HepG2 (cell line): Measurements from ENCODE around the gene MGAT2. TPM values are rescaled to one million over a fixed set of nuclear protein-coding genes. Genes with fewer than 3 reads are reported as not detected.

Source experiments
- ATAD3A ChIP-seq: sonication (generic); formaldehyde crosslinking; IDR thresholded peaks from 2 replicates; pipeline ENCODE4 v1.4.0; 2020; ENCODE audit warnings: missing genetic modification reagents
- ERF ChIP-seq: IDR thresholded peaks from 2 replicates; pipeline ENCODE4 v1.6.1; 2018; ENCODE audit warnings: missing biosample characterization, missing genetic modification reagents
- GATAD1 ChIP-seq: IDR thresholded peaks from 2 replicates; pipeline ENCODE4 v1.6.1; 2016; ENCODE audit warnings: missing genetic modification reagents, missing compliant biosample characterization
- HOXA7 ChIP-seq: sonication (generic); formaldehyde crosslinking; IDR thresholded peaks from 2 replicates; pipeline ENCODE4 v1.8.1; 2022; ENCODE audit warnings: mild to moderate bottlenecking, missing genetic modification reagents, moderate library complexity
- NBN ChIP-seq: fragments of 450-650 bp; conservative IDR thresholded peaks from 2 replicates; pipeline ENCODE4 v1.6.1; 2017
- NFKB2 ChIP-seq: sonication (generic); formaldehyde crosslinking; IDR thresholded peaks from 2 replicates; pipeline ENCODE4 v1.4.0; 2020; ENCODE audit warnings: missing genetic modification reagents, borderline replicate concordance
- NR2F6 ChIP-seq, 2 experiments: IDR thresholded peaks; 2 replicates each; pipeline ENCODE4 v1.6.1; 2016; ENCODE audit warnings: antibody characterized with exemption in 1 of 2, mild to moderate bottlenecking in 1 of 2
- PHF5A ChIP-seq: IDR thresholded peaks from one replicate; pipeline ENCODE4 v1.6.1; 2018; ENCODE audit warnings: low read depth, missing genetic modification reagents; ENCODE audit not compliant: unreplicated experiment
- PRPF4 ChIP-seq: fragments of 200-400 bp; formaldehyde crosslinking; IDR thresholded peaks from 2 replicates; pipeline ENCODE4 v1.6.1; 2016; ENCODE audit warnings: low read length, low read depth; ENCODE audit not compliant: poor library complexity, severe bottlenecking
- YEATS4 ChIP-seq: sonication (generic); formaldehyde crosslinking; IDR thresholded peaks from 2 replicates; pipeline ENCODE4 v1.4.0; 2020; ENCODE audit warnings: missing genetic modification reagents, borderline replicate concordance
- ZFYVE20 ChIP-seq: sonication (generic); formaldehyde crosslinking; IDR thresholded peaks from 2 replicates; pipeline ENCODE4 v1.8.0; 2023; ENCODE audit warnings: low read depth, mild to moderate bottlenecking, moderate library complexity, missing genetic modification reagents, borderline replicate concordance
- ZNF558 ChIP-seq: sonication (generic); formaldehyde crosslinking; IDR thresholded peaks from 2 replicates; pipeline ENCODE4 v1.9.0; 2022; ENCODE audit warnings: mild to moderate bottlenecking, missing genetic modification reagents, borderline replicate concordance
- ZNF670 ChIP-seq: sonication (generic); formaldehyde crosslinking; IDR thresholded peaks from 2 replicates; pipeline ENCODE4 v1.8.0; 2022; ENCODE audit warnings: mild to moderate bottlenecking, missing genetic modification reagents, borderline replicate concordance
- ZNF841 ChIP-seq: sonication (generic); formaldehyde crosslinking; IDR thresholded peaks from 2 replicates; pipeline ENCODE4 v1.8.1; 2023; ENCODE audit warnings: missing genetic modification reagents, borderline replicate concordance
- ZNF879 ChIP-seq: sonication (generic); formaldehyde crosslinking; IDR thresholded peaks from 2 replicates; pipeline ENCODE4 v1.8.1; 2023; ENCODE audit warnings: missing genetic modification reagents
- ZSCAN20 ChIP-seq: sonication (generic); formaldehyde crosslinking; IDR thresholded peaks from 2 replicates; pipeline ENCODE4 v1.4.0; 2020; ENCODE audit warnings: missing genetic modification reagents, mild to moderate bottlenecking, borderline replicate concordance
- polyA plus RNA-seq, 8 experiments: library from polyadenylated mRNA; depleted of rRNA in 3 of 8; stranded (reverse) in 7 of 8; unstranded in 1 of 8; fragments of >200 nt; fragmentation: Illumina TruSeq in 4 of 8; extraction: Trizol in 4 of 8; gene quantifications; 2 replicates each; pipeline versions ENCODE4 v1.2.1 to v1.2.3, GENCODE V29; 2011 to 2016; ENCODE audit warnings: low read depth in 4 of 8, missing spikeins in 1 of 8, mixed read lengths in 1 of 8; ENCODE audit not compliant: insufficient read depth in 1 of 8
- total RNA-seq, 5 experiments: library from RNA; depleted of rRNA; stranded (reverse); fragments of >200 nt; fragmentation: Illumina TruSeq; extraction: Trizol; gene quantifications; 2 replicates each; pipeline ENCODE4 v1.2.3, GENCODE V29; 2016; ENCODE audit warnings: low read depth in 1 of 5
- TF ChIP-seq, protein P1 (sequence below): sonication (generic); formaldehyde crosslinking; IDR thresholded peaks from 2 replicates; pipeline ENCODE4 v1.5.1; 2020; ENCODE audit warnings: mild to moderate bottlenecking, missing genetic modification reagents, borderline replicate concordance
- TF ChIP-seq, protein P2 (sequence below): sonication (generic); formaldehyde crosslinking; IDR thresholded peaks from 2 replicates; pipeline ENCODE4 v1.8.1; 2023; ENCODE audit warnings: mild to moderate bottlenecking, moderate library complexity, missing genetic modification reagents
- TF ChIP-seq, protein P3 (sequence below): sonication (generic); formaldehyde crosslinking; IDR thresholded peaks from 2 replicates; pipeline ENCODE4 v1.5.1; 2020; ENCODE audit warnings: missing genetic modification reagents, mild to moderate bottlenecking, borderline replicate concordance

The MGAT2 gene
- total and polyA plus RNA-seq, 2 of the 13 experiments (the other 11 are each of a cell fraction or from before 2014, with no cell fraction given), result 12.9 to 51.9 TPM

DNA sequence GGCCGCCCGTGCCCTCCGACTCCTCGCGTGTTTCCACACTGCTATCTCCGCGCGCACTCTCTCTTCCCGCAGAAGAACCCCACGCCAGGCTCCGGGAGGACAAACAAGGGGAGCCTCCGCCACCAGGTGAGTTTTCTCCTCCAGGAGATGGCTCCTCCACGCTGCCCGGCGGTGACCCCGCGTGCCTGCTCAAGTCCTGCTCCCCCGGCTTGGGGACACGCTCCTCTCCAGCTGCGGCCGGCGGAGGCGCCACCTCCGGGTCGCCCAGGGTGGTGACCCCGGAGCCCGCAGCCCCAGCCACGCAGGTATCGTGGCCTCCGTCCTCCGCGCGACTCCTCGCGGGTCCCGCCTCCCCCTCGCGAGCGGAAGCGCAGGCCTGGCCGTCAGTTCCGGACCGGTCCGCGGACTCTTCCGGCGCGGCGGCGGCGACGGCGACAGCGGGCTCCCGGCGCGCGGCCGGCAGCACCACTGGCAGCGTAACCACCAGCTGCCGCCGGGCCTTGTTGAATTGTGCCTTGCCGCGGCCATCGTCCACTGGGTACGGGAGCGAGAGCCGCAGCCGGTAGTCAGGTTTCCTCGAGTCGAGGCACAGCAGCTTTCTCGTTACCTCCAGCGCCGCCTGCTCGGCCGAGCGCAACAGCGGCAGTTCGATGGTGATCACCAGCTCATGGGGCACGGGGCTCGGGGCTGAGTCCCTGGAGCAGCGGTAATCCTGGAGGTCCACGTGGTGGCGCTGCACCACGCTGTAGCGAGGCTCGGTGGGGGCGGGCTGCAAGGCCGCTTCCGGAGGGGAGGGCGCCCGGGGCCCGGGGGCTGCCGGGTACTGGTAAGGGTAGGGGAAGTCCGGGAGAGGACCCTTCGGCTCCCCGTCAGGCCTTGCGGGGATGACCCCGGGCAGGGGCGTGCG is 13.3 kb downstream of the MGAT2 start (continued):
- TF ChIP-seq, protein P1, sequence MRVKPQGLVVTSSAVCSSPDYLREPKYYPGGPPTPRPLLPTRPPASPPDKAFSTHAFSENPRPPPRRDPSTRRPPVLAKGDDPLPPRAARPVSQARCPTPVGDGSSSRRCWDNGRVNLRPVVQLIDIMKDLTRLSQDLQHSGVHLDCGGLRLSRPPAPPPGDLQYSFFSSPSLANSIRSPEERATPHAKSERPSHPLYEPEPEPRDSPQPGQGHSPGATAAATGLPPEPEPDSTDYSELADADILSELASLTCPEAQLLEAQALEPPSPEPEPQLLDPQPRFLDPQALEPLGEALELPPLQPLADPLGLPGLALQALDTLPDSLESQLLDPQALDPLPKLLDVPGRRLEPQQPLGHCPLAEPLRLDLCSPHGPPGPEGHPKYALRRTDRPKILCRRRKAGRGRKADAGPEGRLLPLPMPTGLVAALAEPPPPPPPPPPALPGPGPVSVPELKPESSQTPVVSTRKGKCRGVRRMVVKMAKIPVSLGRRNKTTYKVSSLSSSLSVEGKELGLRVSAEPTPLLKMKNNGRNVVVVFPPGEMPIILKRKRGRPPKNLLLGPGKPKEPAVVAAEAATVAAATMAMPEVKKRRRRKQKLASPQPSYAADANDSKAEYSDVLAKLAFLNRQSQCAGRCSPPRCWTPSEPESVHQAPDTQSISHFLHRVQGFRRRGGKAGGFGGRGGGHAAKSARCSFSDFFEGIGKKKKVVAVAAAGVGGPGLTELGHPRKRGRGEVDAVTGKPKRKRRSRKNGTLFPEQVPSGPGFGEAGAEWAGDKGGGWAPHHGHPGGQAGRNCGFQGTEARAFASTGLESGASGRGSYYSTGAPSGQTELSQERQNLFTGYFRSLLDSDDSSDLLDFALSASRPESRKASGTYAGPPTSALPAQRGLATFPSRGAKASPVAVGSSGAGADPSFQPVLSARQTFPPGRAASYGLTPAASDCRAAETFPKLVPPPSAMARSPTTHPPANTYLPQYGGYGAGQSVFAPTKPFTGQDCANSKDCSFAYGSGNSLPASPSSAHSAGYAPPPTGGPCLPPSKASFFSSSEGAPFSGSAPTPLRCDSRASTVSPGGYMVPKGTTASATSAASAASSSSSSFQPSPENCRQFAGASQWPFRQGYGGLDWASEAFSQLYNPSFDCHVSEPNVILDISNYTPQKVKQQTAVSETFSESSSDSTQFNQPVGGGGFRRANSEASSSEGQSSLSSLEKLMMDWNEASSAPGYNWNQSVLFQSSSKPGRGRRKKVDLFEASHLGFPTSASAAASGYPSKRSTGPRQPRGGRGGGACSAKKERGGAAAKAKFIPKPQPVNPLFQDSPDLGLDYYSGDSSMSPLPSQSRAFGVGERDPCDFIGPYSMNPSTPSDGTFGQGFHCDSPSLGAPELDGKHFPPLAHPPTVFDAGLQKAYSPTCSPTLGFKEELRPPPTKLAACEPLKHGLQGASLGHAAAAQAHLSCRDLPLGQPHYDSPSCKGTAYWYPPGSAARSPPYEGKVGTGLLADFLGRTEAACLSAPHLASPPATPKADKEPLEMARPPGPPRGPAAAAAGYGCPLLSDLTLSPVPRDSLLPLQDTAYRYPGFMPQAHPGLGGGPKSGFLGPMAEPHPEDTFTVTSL (CRISPR knock-in tag), result peak; percentile 48; the same call in 1 of the 2 replicates
- TF ChIP-seq NR2F6 (IDR thresholded peaks at IDR 0.05), result peak; percentile 24; the same call in 1 of the 2 replicates
- TF ChIP-seq NR2F6 (CRISPR knock-in tag; IDR thresholded peaks at IDR 0.05), result peak; percentile 87
- no peak; the same call in 1 of the 2 replicates for TF ChIP-seq ZFYVE20 (CRISPR knock-in tag)
- peak; percentile 50; the same call in 1 of the 2 replicates for TF ChIP-seq HOXA7 (CRISPR knock-in tag)
- TF ChIP-seq PHF5A (CRISPR knock-in tag), result peak; percentile 63
- no peak; the same call in 1 of the 2 replicates for TF ChIP-seq ZNF879
- TF ChIP-seq NFKB2 (CRISPR knock-in tag), result no peak; the same call in 1 of the 2 replicates
- TF ChIP-seq ZNF558 (CRISPR knock-in tag), result no peak; the same call in 1 of the 2 replicates
- TF ChIP-seq, protein P2, sequence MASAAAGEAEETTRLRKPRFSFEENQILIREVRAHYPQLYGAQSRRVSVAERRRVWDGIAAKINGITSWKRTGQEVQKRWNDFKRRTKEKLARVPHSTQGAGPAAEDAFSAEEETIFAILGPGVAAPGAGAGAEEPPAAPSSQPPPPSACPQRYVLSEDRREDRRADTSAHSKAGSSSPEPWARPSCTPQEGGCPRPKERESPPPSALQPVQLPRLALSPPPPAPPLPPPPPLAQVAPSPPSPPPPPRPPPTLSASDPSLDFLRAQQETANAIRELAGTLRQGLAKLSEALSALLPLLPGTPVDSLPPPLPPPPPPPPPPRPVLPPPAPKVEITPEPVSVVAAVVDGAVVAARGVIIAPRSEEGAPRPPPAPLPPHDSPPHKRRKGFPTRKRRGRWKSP, result peak; percentile 65; the same call in 1 of the 2 replicates
- peak; percentile 61 for TF ChIP-seq YEATS4 (CRISPR knock-in tag)
- TF ChIP-seq ZNF841 (CRISPR knock-in tag), result peak; percentile 94
- no peak for TF ChIP-seq ATAD3A (CRISPR knock-in tag)
- no peak; the same call in 1 of the 2 replicates for TF ChIP-seq ZSCAN20 (CRISPR knock-in tag)
- no peak for TF ChIP-seq NBN
- TF ChIP-seq ZNF670, result peak; percentile 24; the same call in 1 of the 2 replicates
- TF ChIP-seq GATAD1 (CRISPR knock-in tag), result peak; percentile 90
- peak; percentile 85 for TF ChIP-seq ERF (CRISPR knock-in tag)
- TF ChIP-seq, protein P3, sequence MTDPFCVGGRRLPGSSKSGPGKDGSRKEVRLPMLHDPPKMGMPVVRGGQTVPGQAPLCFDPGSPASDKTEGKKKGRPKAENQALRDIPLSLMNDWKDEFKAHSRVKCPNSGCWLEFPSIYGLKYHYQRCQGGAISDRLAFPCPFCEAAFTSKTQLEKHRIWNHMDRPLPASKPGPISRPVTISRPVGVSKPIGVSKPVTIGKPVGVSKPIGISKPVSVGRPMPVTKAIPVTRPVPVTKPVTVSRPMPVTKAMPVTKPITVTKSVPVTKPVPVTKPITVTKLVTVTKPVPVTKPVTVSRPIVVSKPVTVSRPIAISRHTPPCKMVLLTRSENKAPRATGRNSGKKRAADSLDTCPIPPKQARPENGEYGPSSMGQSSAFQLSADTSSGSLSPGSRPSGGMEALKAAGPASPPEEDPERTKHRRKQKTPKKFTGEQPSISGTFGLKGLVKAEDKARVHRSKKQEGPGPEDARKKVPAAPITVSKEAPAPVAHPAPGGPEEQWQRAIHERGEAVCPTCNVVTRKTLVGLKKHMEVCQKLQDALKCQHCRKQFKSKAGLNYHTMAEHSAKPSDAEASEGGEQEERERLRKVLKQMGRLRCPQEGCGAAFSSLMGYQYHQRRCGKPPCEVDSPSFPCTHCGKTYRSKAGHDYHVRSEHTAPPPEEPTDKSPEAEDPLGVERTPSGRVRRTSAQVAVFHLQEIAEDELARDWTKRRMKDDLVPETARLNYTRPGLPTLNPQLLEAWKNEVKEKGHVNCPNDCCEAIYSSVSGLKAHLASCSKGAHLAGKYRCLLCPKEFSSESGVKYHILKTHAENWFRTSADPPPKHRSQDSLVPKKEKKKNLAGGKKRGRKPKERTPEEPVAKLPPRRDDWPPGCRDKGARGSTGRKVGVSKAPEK (CRISPR knock-in tag), result peak; percentile 77; the same call in 1 of the 2 replicates
- no peak for TF ChIP-seq PRPF4
